Measurements from ENCODE around the gene DOLK. TPM values are rescaled to one million over a fixed set of nuclear protein-coding genes. Genes with fewer than 3 reads are reported as not detected.

DOLK gene
- total RNA-seq, 1 donor from 2014 or later = 8.0 TPM

Other genes with a start within 250 kb of the DOLK start
- gene PKN3, start 245.1 kb downstream of the DOLK start, total RNA-seq = 5.9 TPM
- 5.7 TPM for gene ZDHHC12, start 223.5 kb downstream of the DOLK start, total RNA-seq
- 58.5 TPM for gene ZER1, start 175.7 kb downstream of the DOLK start, total RNA-seq
- 19.9 TPM for gene TBC1D13, start 160.3 kb downstream of the DOLK start, total RNA-seq
- 88.5 TPM for gene ENDOG, start 129.1 kb downstream of the DOLK start, total RNA-seq
- gene SPOUT1, start 117.8 kb downstream of the DOLK start, total RNA-seq = 13.5 TPM
- gene KYAT1, start 65.7 kb downstream of the DOLK start, total RNA-seq = 16.6 TPM
- gene LRRC8A, start 65.5 kb downstream of the DOLK start, total RNA-seq = 21.6 TPM
- 39.7 TPM for gene PHYHD1, start 26.6 kb downstream of the DOLK start, total RNA-seq
- gene NUP188, start 96 bp upstream of the DOLK start, total RNA-seq = 17.4 TPM
- 35.3 TPM for gene SH3GLB2, start 80.7 kb upstream of the DOLK start, total RNA-seq
- gene MIGA2, start 89.0 kb upstream of the DOLK start, total RNA-seq = 39.0 TPM
- gene DOLPP1, start 133.5 kb upstream of the DOLK start, total RNA-seq = 5.2 TPM
- 94.6 TPM for gene CRAT, start 163.2 kb upstream of the DOLK start, total RNA-seq
- 186 TPM for gene PTPA, start 163.8 kb upstream of the DOLK start, total RNA-seq
- gene IER5L, start 230.7 kb upstream of the DOLK start, total RNA-seq = 3.5 TPM

Measured in left ventricle myocardium superior (tissue), 1 donor.